CD14-positive monocyte (primary cell): ENCODE data around the gene AP1G2. TPM values are rescaled to one million over a fixed set of nuclear protein-coding genes. Genes with fewer than 3 reads are reported as not detected.

ENCODE experiments used
- DNase-seq, 3 donors: peaks; one replicate each; pipeline ENCODE4 v3.0.0-alpha.2; 2011 to 2022
- H2AFZ ChIP-seq: 2 replicates; pipeline ENCODE4 v1.6.0; 2012; ENCODE audit warnings: mild to moderate bottlenecking, low read depth, low read length, inconsistent platforms; ENCODE audit not compliant: insufficient read depth, poor library complexity, severe bottlenecking
- H3K27ac ChIP-seq, 2 donors: 1 replicate in 1 of 2; 2 replicates in 1 of 2; pipeline ENCODE4 v1.5.1; 2012 to 2013; ENCODE audit warnings: low read length in 2 of 2, control low read depth in 1 of 2, inconsistent platforms in 1 of 2, low read depth in 1 of 2, mild to moderate bottlenecking in 1 of 2
- H3K27me3 ChIP-seq, 2 donors: one replicate each; pipeline versions ENCODE4 v1.6.0 to v1.6.1; 2011 to 2013; ENCODE audit warnings: low read length in 2 of 2; ENCODE audit not compliant: control insufficient read depth in 2 of 2, insufficient read depth in 2 of 2
- H3K36me3 ChIP-seq, 2 donors: replicated peaks in 1 of 2; 1 replicate in 1 of 2; 2 replicates in 1 of 2; pipeline versions ENCODE4 v1.5.1 to v1.6.1; 2012 to 2013; ENCODE audit warnings: low read length in 2 of 2, control low read depth in 1 of 2, inconsistent platforms in 1 of 2, mild to moderate bottlenecking in 1 of 2; ENCODE audit not compliant: insufficient read depth in 2 of 2, control insufficient read depth in 1 of 2
- H3K4me1 ChIP-seq, 2 donors: 1 replicate in 1 of 2; 2 replicates in 1 of 2; pipeline versions ENCODE4 v1.5.1 to v1.6.1; 2012 to 2013; ENCODE audit warnings: low read length in 2 of 2, control low read depth in 1 of 2, inconsistent platforms in 1 of 2, mild to moderate bottlenecking in 1 of 2, moderate library complexity in 1 of 2; ENCODE audit not compliant: insufficient read depth in 2 of 2, control insufficient read depth in 1 of 2
- H3K4me2 ChIP-seq: replicated peaks from 2 replicates; pipeline ENCODE3; 2012; ENCODE audit warnings: low read length, moderate library complexity, mild to moderate bottlenecking; ENCODE audit not compliant: poor library complexity, severe bottlenecking; ENCODE audit errors: extremely low read depth
- H3K4me3 ChIP-seq, 3 experiments: fragments of 200-600 bp in 1 of 3; sonication (generic) in 1 of 3; replicated peaks in 1 of 3; 1 replicate in 2 of 3; 2 replicates in 1 of 3; pipeline ENCODE4 v1.5.1; 2011 to 2013; ENCODE audit warnings: low read length in 3 of 3, mild to moderate bottlenecking in 3 of 3, control low read depth in 2 of 3, low read depth in 2 of 3, inconsistent platforms in 1 of 3, moderate library complexity in 1 of 3
- H3K79me2 ChIP-seq: 2 replicates; pipeline ENCODE4 v1.6.0; 2012; ENCODE audit warnings: mild to moderate bottlenecking, control low read depth, inconsistent platforms, low read length, moderate library complexity; ENCODE audit not compliant: insufficient read depth
- H3K9ac ChIP-seq: 2 replicates; pipeline ENCODE4 v1.6.0; 2017; ENCODE audit warnings: low read length, mild to moderate bottlenecking; ENCODE audit not compliant: insufficient read depth, poor library complexity, severe bottlenecking
- H3K9me3 ChIP-seq, 2 donors: replicated peaks in 1 of 2; 1 replicate in 1 of 2; 2 replicates in 1 of 2; pipeline versions ENCODE4 v1.5.1 to v1.6.1; 2012 to 2013; ENCODE audit warnings: low read length in 2 of 2, control low read depth in 1 of 2; ENCODE audit not compliant: control insufficient read depth in 1 of 2, insufficient read depth in 1 of 2
- H4K20me1 ChIP-seq: 2 replicates; pipeline ENCODE4 v1.6.0; 2012; ENCODE audit warnings: mild to moderate bottlenecking, low read length, control low read depth, moderate library complexity; ENCODE audit not compliant: insufficient read depth
- H3K27ac Mint-ChIP-seq, 7 donors: one replicate each; pipeline ENCODE4 v1.8.0; 2020; ENCODE audit warnings: mild to moderate bottlenecking in 7 of 7, mixed read lengths in 7 of 7, moderate library complexity in 6 of 7, inconsistent platforms in 2 of 7
- H3K27me3 Mint-ChIP-seq, 3 donors: one replicate each; pipeline ENCODE4 v1.8.0; 2021 to 2022; ENCODE audit warnings: low read depth in 3 of 3, mild to moderate bottlenecking in 3 of 3, mixed read lengths in 3 of 3, moderate library complexity in 3 of 3, inconsistent platforms in 1 of 3
- H3K36me3 Mint-ChIP-seq, 2 donors: one replicate each; pipeline ENCODE4 v1.8.0; 2020; ENCODE audit warnings: mixed read lengths in 2 of 2, inconsistent platforms in 1 of 2, mild to moderate bottlenecking in 1 of 2
- H3K4me1 Mint-ChIP-seq: one replicate; pipeline ENCODE4 v1.8.0; 2020; ENCODE audit warnings: mild to moderate bottlenecking, mixed read lengths
- H3K4me3 Mint-ChIP-seq, 2 donors: one replicate each; pipeline ENCODE4 v1.8.0; 2020; ENCODE audit warnings: mild to moderate bottlenecking in 2 of 2, mixed read lengths in 2 of 2, moderate library complexity in 1 of 2
- H3K9me3 Mint-ChIP-seq, 7 donors: one replicate each; pipeline ENCODE4 v1.8.0; 2020 to 2022; ENCODE audit warnings: mixed read lengths in 7 of 7, mild to moderate bottlenecking in 6 of 7, moderate library complexity in 6 of 7, inconsistent platforms in 2 of 7
- WGBS: methylation state at CpG from one replicate; pipeline ENCODE4 v1.1.5; 2013; ENCODE audit warnings: missing lambda C conversion rate; ENCODE audit not compliant: insufficient coverage; 5-methylcytosine and 5-hydroxymethylcytosine counted together
- intact Hi-C, 2 donors: fragments of 100-400 bp; cut with micrococcal nuclease; formaldehyde crosslinking; loops; one replicate each; pipeline versions ENCODE4 v1.15.0 to v1.15.1; 2023
- polyA plus RNA-seq, 3 donors: library from polyadenylated mRNA; depleted of rRNA in 1 of 3; unstranded in 2 of 3; stranded (reverse) in 1 of 3; fragments of 300-500 nt in 2 of 3; fragments of >200 nt in 1 of 3; fragmentation: Illumina TruSeq in 2 of 3; gene quantifications; 1 replicate in 2 of 3; 2 replicates in 1 of 3; pipeline ENCODE4 v1.2.3, GENCODE V29; 2012 to 2021
- TF ChIP-seq, protein P1 (sequence below): fragments of 200-600 bp; IDR thresholded peaks from one replicate; pipeline ENCODE4 v1.8.0; 2022; ENCODE audit warnings: antibody characterized with exemption, mild to moderate bottlenecking

AP1G2 gene
- polyA plus RNA-seq, 3 donors: 32.2 to 437 (median 37.0) TPM

DNA sequence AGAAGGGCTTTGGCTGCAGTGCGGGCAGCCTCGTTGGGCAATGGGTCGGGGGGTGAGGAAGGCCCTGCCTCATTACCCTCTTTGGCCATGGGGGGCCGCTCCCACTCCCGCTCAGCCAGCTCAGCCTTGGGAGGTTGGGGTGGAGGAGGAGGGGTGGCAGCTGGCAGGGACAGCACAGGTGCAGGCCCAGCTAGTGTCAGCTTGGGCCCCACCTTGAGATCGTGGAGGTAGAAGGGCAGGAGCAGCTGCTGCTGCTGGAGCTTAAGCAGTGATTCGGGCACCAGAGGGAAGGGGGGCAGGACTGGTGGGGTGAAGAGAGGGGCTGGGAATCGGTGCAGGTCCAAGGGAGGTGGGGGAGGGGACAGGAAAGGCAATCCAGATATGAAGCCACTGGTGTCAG lies 42.0 kb downstream of the AP1G2 start:
- TF ChIP-seq, protein P1, sequence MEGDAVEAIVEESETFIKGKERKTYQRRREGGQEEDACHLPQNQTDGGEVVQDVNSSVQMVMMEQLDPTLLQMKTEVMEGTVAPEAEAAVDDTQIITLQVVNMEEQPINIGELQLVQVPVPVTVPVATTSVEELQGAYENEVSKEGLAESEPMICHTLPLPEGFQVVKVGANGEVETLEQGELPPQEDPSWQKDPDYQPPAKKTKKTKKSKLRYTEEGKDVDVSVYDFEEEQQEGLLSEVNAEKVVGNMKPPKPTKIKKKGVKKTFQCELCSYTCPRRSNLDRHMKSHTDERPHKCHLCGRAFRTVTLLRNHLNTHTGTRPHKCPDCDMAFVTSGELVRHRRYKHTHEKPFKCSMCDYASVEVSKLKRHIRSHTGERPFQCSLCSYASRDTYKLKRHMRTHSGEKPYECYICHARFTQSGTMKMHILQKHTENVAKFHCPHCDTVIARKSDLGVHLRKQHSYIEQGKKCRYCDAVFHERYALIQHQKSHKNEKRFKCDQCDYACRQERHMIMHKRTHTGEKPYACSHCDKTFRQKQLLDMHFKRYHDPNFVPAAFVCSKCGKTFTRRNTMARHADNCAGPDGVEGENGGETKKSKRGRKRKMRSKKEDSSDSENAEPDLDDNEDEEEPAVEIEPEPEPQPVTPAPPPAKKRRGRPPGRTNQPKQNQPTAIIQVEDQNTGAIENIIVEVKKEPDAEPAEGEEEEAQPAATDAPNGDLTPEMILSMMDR: no peak
- Histone ChIP-seq H4K20me1 (no peaks in the 10 kb centered on the region), H3K27ac (no peak overlapping the region), H3K4me1 (peaks cover 16 to 18% of the 10 kb centered on the region in 2 donors), H2AFZ (no peak overlapping the region), H3K4me3 (no peak overlapping the region), H3K79me2 (no peaks in the 10 kb centered on the region), H3K4me2 (no peak overlapping the region), H3K9ac (no peak overlapping the region), H3K36me3 (no peaks in the 10 kb centered on the region), H3K9me3 (no peaks in the 10 kb centered on the region), H3K27me3 (no peaks in the 10 kb centered on the region)
- DNase-seq: no peak
- Mint-ChIP-seq H3K9me3 (peaks cover 0 to 2% (median 0%) of the 10 kb centered on the region in 7 donors), H3K27me3 (peaks cover 0 to 8% (median 2%) of the 10 kb centered on the region in 3 donors), H3K4me3 (peak overlapping the region in 1 of 2 donors; percentile 0), H3K27ac (no peak overlapping the region), H3K4me1 (peaks cover 21% of the 10 kb centered on the region), H3K36me3 (no peaks in the 10 kb centered on the region)
- intact Hi-C loops: no loop called here
- 94% methylated on average over 6 of the region's 8 CpGs for WGBS

DNA sequence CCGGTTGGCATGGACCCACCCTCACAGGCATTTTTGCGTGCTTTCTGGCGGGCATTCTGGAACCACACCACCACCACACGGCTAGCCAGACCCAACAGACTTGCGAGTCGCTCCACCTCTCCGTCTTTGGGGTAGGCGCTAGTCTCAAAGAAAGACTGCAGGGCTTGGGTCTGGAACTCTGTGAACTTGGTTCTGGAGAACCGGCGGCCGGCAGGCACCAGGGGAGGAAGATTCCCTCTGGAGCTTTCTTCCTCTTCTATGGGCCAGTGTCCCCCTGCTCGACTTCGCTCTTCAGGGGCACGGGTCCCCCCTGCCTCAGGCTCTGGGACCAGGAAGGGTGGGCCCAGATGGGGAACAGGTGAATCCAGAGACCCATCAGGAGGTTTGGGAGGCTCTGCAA lies 42.6 kb downstream of the AP1G2 start:
- H3K27ac ChIP-seq: no peak overlapping the region
- no peak overlapping the region for H3K27ac Mint-ChIP-seq

More for the DNA sequence above, 42.6 kb downstream of the AP1G2 start:
- 92% methylated on average over 14 of the region's 14 CpGs for WGBS
- Histone ChIP-seq H3K36me3 (no peaks in the 10 kb centered on the region), H4K20me1 (no peaks in the 10 kb centered on the region), H2AFZ (no peak overlapping the region), H3K4me2 (no peak overlapping the region), H3K9me3 (no peaks in the 10 kb centered on the region), H3K27me3 (no peaks in the 10 kb centered on the region), H3K4me3 (no peak overlapping the region), H3K4me1 (peaks cover 14 to 18% of the 10 kb centered on the region in 2 donors), H3K79me2 (no peaks in the 10 kb centered on the region), H3K9ac (no peak overlapping the region)
- Mint-ChIP-seq H3K9me3 (peaks cover 0 to 2% (median 0%) of the 10 kb centered on the region in 7 donors), H3K36me3 (no peaks in the 10 kb centered on the region), H3K4me3 (no peak overlapping the region), H3K4me1 (peaks cover 15% of the 10 kb centered on the region), H3K27me3 (peaks cover 0 to 8% (median 2%) of the 10 kb centered on the region in 3 donors)
- DNase-seq: no peak
- TF ChIP-seq, protein P1: no peak
- intact Hi-C loops: no loop called here
